Mucosa of stomach (tissue), 1 donor: ENCODE measurements around the gene HPF1.
"Not testable (repeated sequence)": the region's sequence is repeated elsewhere in the genome, so short reads cannot be mapped to it uniquely, and the experiment has no call there.

Experiments used
- H3K27me3 ChIP-seq: one replicate; pipeline ENCODE4 v1.7.0; 2013; ENCODE audit warnings: mild to moderate bottlenecking, low read length; ENCODE audit not compliant: control insufficient read depth, insufficient read depth
- H3K36me3 ChIP-seq: one replicate; pipeline ENCODE4 v1.7.0; 2013; ENCODE audit warnings: low read length; ENCODE audit not compliant: control insufficient read depth, insufficient read depth
- H3K4me1 ChIP-seq: one replicate; pipeline ENCODE4 v1.7.0; 2013; ENCODE audit warnings: mild to moderate bottlenecking, low read length; ENCODE audit not compliant: control insufficient read depth, insufficient read depth
- H3K4me3 ChIP-seq: one replicate; pipeline ENCODE4 v1.7.0; 2013; ENCODE audit warnings: low read length
- H3K9ac ChIP-seq: one replicate; pipeline ENCODE4 v1.7.0; 2013; ENCODE audit warnings: mild to moderate bottlenecking, low read length, moderate library complexity
- H3K9me3 ChIP-seq: one replicate; pipeline ENCODE4 v1.7.0; 2013; ENCODE audit warnings: mild to moderate bottlenecking, low read length, moderate library complexity; ENCODE audit not compliant: control insufficient read depth
- donor health status: Pancreatic carcinoma.

The HPF1 gene

GRCh38 chr4:169770416-169770815 is 12.7 kb upstream of the HPF1 start:
- Histone ChIP-seq H3K9ac (no peak overlapping the region), H3K4me3 (no peak overlapping the region), H3K4me1 (peaks cover 8% of the 10 kb centered on the region), H3K9me3 (no peaks in the 10 kb centered on the region), H3K36me3 (no peaks in the 10 kb centered on the region), H3K27me3 (peaks cover 12% of the 10 kb centered on the region)

DNA sequence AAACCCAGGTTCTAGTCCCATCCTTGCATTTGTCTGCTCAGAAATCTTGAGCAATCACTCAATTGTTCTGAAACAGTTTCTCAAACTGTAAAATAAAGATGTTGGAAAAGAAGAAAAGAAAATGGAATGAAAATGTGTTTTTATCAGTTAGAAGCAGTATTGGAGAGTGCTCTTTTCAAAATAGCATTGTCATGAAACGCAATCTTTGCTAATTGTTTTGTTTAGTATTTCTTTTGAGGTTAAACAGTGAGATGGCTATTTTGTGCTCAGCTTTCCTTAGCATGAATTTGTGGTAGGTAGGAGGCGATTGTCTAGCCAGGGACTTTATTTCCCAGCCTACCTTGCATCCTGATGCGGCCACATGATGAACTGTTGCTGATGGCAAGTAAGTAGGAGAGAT is 10.6 kb upstream of the HPF1 start:
- H3K9me3 ChIP-seq, result no peaks in the 10 kb centered on the region
- no peaks in the 10 kb centered on the region for H3K4me1 ChIP-seq
- no peaks in the 10 kb centered on the region for H3K27me3 ChIP-seq
- H3K4me3 ChIP-seq, result no peak overlapping the region
- H3K36me3 ChIP-seq, result no peaks in the 10 kb centered on the region
- no peak overlapping the region for H3K9ac ChIP-seq

- Histone ChIP-seq H3K27me3 (no peaks in the 10 kb centered on the region), H3K9me3 (no peaks in the 10 kb centered on the region), H3K4me1 (no peaks in the 10 kb centered on the region), H3K9ac (no peak overlapping the region), H3K36me3 (no peaks in the 10 kb centered on the region), H3K4me3 (no peak overlapping the region)
Measured at GRCh38 chr4:169766741-169767140, 9.0 kb upstream of the HPF1 start.

DNA sequence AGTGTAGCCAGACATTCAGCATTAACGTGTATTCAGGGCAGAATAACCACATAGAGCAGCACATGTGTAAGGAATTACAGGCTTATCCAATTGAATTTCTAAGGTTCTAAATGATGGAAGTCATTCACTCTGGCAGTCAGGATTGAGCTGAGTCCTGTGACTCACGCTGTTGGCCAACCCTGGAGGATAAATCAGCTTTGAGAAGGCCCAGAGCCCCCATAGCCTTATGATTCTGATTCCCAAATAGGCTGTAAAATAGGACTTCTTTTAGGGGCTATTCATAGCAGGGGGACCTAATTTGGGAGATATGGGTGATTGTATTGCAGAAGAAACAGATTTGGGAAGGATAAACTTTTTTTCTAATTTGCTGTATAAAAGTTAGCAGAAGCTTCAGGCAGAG is 8.1 kb upstream of the HPF1 start:
- no peak overlapping the region for H3K9ac ChIP-seq
- no peaks in the 10 kb centered on the region for H3K4me1 ChIP-seq
- H3K4me3 ChIP-seq, result no peak overlapping the region
- no peaks in the 10 kb centered on the region for H3K36me3 ChIP-seq
- no peaks in the 10 kb centered on the region for H3K9me3 ChIP-seq
- H3K27me3 ChIP-seq, result no peaks in the 10 kb centered on the region

DNA sequence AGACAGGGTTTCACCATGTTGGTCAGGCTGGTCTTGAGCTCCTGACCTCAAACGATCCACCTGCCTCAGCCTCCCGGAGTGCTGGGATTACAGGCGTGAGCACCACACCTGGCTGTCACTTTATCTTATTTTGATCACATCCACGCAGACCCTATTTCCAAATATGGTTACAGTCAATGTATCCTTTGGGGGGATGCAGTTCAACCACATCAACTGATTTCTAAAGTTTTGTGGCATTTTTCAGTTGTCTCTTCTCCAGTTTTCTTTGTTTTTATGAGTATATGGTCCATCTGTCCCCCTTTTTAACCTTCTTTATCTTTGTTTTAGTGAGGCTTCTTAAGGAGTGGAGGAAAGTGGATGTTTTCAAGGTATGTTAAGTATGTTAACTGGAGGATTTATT is 4.1 kb upstream of the HPF1 start:
- Histone ChIP-seq H3K9ac (no peak overlapping the region), H3K36me3 (no peaks in the 10 kb centered on the region), H3K4me3 (no peak overlapping the region), H3K27me3 (no peaks in the 10 kb centered on the region), H3K9me3 (no peaks in the 10 kb centered on the region), H3K4me1 (peaks cover 2% of the 10 kb centered on the region)

- Histone ChIP-seq H3K9ac (no peak overlapping the region), H3K4me3 (peak overlapping the region; percentile 79), H3K27me3 (no peaks in the 10 kb centered on the region), H3K9me3 (no peaks in the 10 kb centered on the region), H3K4me1 (peaks cover 11% of the 10 kb centered on the region), H3K36me3 (no peaks in the 10 kb centered on the region)
Measured at GRCh38 chr4:169758401-169758962, 738 bp upstream of the HPF1 start.

DNA sequence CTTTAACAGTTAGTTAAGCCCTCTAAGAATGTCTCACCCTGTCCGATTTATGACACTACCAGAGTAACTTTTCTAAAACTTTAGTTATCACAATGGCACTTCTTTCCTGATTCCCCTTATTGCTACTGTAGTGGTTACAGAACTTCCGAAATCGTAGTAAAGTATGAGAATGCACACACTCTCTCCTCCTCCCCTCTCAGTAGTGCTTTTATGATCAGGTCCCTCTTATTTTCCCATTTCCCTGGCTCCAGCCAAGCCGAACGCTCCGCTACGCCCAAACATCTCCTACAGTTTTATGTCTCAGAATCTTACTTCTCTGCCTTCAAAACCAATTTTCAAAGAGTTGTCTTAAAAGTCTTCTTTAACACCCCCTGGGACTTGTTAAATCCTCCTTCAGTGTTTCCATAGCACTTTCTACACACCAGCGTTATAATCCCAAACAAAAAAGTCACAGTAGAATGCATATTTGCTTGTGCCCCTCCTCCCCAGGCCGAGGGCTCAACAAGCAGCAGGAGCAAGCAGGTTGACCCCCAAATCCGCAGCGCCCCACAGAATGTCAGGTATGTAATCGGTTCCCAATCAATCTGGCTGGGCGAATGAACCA is 671 bp downstream of the HPF1 start:
- no peaks in the 10 kb centered on the region for H3K9me3 ChIP-seq
- peak overlapping the region; percentile 77 for H3K9ac ChIP-seq
- H3K4me1 ChIP-seq, result peaks cover 11% of the 10 kb centered on the region
- H3K36me3 ChIP-seq, result no peaks in the 10 kb centered on the region
- peak overlapping the region; percentile 79 for H3K4me3 ChIP-seq
- no peaks in the 10 kb centered on the region for H3K27me3 ChIP-seq

- Histone ChIP-seq H3K27me3 (no peaks in the 10 kb centered on the region), H3K9me3 (no peaks in the 10 kb centered on the region), H3K36me3 (no peaks in the 10 kb centered on the region), H3K9ac (no peak overlapping the region), H3K4me1 (no peaks in the 10 kb centered on the region), H3K4me3 (no peak overlapping the region)
Measured at GRCh38 chr4:169745291-169745690, 12.5 kb downstream of the HPF1 start.

GRCh38 chr4:169744601-169745000 is 13.1 kb downstream of the HPF1 start:
- H3K36me3 ChIP-seq, result no peaks in the 10 kb centered on the region
- no peaks in the 10 kb centered on the region for H3K27me3 ChIP-seq
- H3K4me3 ChIP-seq, result no peak overlapping the region
- H3K9me3 ChIP-seq, result no peaks in the 10 kb centered on the region
- no peaks in the 10 kb centered on the region for H3K4me1 ChIP-seq
- no peak overlapping the region for H3K9ac ChIP-seq

GRCh38 chr4:169741569-169741968 is 16.2 kb downstream of the HPF1 start:
- Histone ChIP-seq H3K4me1 (no peaks in the 10 kb centered on the region), H3K27me3 (no peaks in the 10 kb centered on the region), H3K36me3 (no peaks in the 10 kb centered on the region), H3K9ac (no peak overlapping the region), H3K9me3 (no peaks in the 10 kb centered on the region), H3K4me3 (no peak overlapping the region)

- not testable (repeated sequence) for H3K36me3 ChIP-seq, H3K4me1 ChIP-seq, H3K9ac ChIP-seq, H3K9me3 ChIP-seq, H3K27me3 ChIP-seq, H3K4me3 ChIP-seq
Measured at GRCh38 chr4:169738604-169739003, 19.1 kb downstream of the HPF1 start.

DNA sequence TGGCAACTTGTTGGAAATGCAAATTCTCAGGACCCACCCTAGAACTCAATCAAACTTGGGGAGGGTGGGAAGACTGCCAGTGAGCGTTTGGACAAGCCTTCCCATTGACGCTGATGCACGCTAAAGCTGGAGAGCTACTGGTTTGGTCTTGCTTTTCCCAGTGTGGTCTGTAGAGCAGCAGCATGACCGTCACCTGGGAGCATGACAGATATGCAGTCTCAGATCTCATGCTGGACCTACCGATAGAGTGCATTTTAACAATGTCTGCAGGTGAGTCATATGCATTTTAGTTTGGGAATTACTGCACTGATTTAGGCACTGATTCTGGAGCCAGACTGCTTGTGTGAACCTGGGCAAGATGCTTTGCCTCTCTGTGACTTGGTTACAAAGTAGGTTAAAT is 27.2 kb downstream of the HPF1 start:
- Histone ChIP-seq H3K9ac (no peak overlapping the region), H3K36me3 (no peaks in the 10 kb centered on the region), H3K9me3 (no peaks in the 10 kb centered on the region), H3K27me3 (no peaks in the 10 kb centered on the region), H3K4me3 (no peak overlapping the region), H3K4me1 (no peaks in the 10 kb centered on the region)

DNA sequence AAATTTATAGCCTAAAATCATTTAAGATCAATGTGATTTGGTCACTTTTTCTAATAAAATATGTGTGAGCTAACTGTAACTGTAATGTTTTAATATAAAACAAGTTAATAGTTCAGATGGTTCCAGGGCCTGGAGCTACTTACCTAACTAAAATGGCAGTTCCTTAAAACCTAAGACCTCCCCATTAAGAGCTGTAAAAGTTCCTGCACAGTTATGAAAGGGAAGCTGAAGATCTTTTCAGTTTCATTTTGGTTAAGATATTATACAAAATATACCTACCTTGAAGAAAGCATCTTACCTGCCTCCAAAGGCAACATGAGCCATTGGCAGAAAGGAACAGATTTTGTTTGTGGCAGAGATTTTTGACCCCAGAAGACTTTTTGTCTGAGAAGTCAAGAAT is 30.1 kb downstream of the HPF1 start:
- no peaks in the 10 kb centered on the region for H3K36me3 ChIP-seq
- H3K27me3 ChIP-seq, result no peaks in the 10 kb centered on the region
- H3K4me1 ChIP-seq, result no peaks in the 10 kb centered on the region

More for the DNA sequence above, 30.1 kb downstream of the HPF1 start:
- no peak overlapping the region for H3K9ac ChIP-seq
- no peaks in the 10 kb centered on the region for H3K9me3 ChIP-seq
- H3K4me3 ChIP-seq, result no peak overlapping the region
